B cell (primary cell): ENCODE data around the gene SGCG. TPM values are rescaled to one million over a fixed set of nuclear protein-coding genes. Genes with fewer than 3 reads are reported as not detected.
"Not testable (repeated sequence)": the region's sequence is repeated elsewhere in the genome, so short reads cannot be mapped to it uniquely, and the experiment has no call there.

Source experiments
- ATAC-seq: fragments of 200-7000 bp; cut with Tn5 transposase; one replicate; pipeline ENCODE4 v1.10.0; 2021; ENCODE audit warnings: low read depth, mild to moderate bottlenecking, moderate number of reproducible peaks, moderate library complexity
- CTCF ChIA-PET: fragments of 350-600 bp; sonication (Branson Sonifier 250); formaldehyde crosslinking; loops from one replicate; lab custom pipeline; 2021; ENCODE audit warnings: antibody characterized with exemption, inconsistent platforms; lab: Charles Lee
- POLR2A ChIA-PET: fragments of 350-600 bp; sonication (Branson Sonifier 250); formaldehyde crosslinking; loops from one replicate; lab custom pipeline; 2021; ENCODE audit warnings: antibody characterized with exemption; lab: Charles Lee
- DNase-seq: peaks from one replicate; pipeline ENCODE4 v3.0.0; 2013
- H2AFZ ChIP-seq: 2 replicates; pipeline ENCODE4 v1.6.1; 2012; ENCODE audit warnings: mild to moderate bottlenecking, low read depth, low read length; ENCODE audit not compliant: insufficient read depth, poor library complexity, severe bottlenecking
- H3K27ac ChIP-seq, 2 donors: 1 replicate in 1 of 2; 2 replicates in 1 of 2; pipeline ENCODE4 v1.5.1; 2012 to 2013; ENCODE audit warnings: low read length in 2 of 2, mild to moderate bottlenecking in 2 of 2, moderate library complexity in 1 of 2
- H3K27me3 ChIP-seq, 4 experiments: fragments of 200-600 bp in 1 of 4; sonication (generic) in 1 of 4; replicated peaks in 1 of 4; 1 replicate in 2 of 4; 2 replicates in 2 of 4; pipeline versions ENCODE4 v1.6.1 to v1.7.0; 2013 to 2016; ENCODE audit warnings: low read length in 3 of 4, mild to moderate bottlenecking in 2 of 4, mixed read lengths in 1 of 4, moderate library complexity in 1 of 4; ENCODE audit not compliant: insufficient read depth in 4 of 4, control insufficient read depth in 3 of 4; ENCODE audit errors: control extremely low read depth in 1 of 4
- H3K36me3 ChIP-seq, 2 experiments: replicated peaks in 1 of 2; 1 replicate in 1 of 2; 2 replicates in 1 of 2; pipeline versions ENCODE4 v1.6.1 to v1.7.1; 2013; ENCODE audit warnings: low read length in 1 of 2; ENCODE audit not compliant: insufficient read depth in 2 of 2, control insufficient read depth in 1 of 2; ENCODE audit errors: control extremely low read depth in 1 of 2, extremely low read depth in 1 of 2
- H3K4me1 ChIP-seq, 2 donors: fragments of 200-600 bp in 1 of 2; sonication (generic) in 1 of 2; 1 replicate in 1 of 2; 2 replicates in 1 of 2; pipeline versions ENCODE4 v1.5.1 to v1.6.1; 2013 to 2017; ENCODE audit warnings: low read length in 2 of 2; ENCODE audit not compliant: control insufficient read depth in 2 of 2, insufficient read depth in 2 of 2
- H3K4me2 ChIP-seq: replicated peaks from 2 replicates; pipeline ENCODE3; 2012; ENCODE audit warnings: mild to moderate bottlenecking, low read depth, low read length; ENCODE audit not compliant: poor library complexity, severe bottlenecking
- H3K4me3 ChIP-seq, 5 experiments: fragments of 200-600 bp in 1 of 5; sonication (generic) in 1 of 5; 1 replicate in 3 of 5; 2 replicates in 2 of 5; pipeline versions ENCODE4 v1.5.1 to v1.7.0; 2011 to 2016; ENCODE audit warnings: low read length in 4 of 5, mild to moderate bottlenecking in 4 of 5, low read depth in 2 of 5, control low read depth in 1 of 5, moderate library complexity in 1 of 5; ENCODE audit not compliant: insufficient read depth in 1 of 5; ENCODE audit errors: control extremely low read depth in 1 of 5, extremely low read depth in 1 of 5
- H3K79me2 ChIP-seq: fragments of 200-600 bp; sonication (generic); one replicate; pipeline ENCODE4 v1.6.0; 2016; ENCODE audit warnings: low read length; ENCODE audit not compliant: control insufficient read depth, insufficient read depth
- H3K9ac ChIP-seq: fragments of 200-600 bp; sonication (generic); 2 replicates; pipeline ENCODE4 v1.6.1; 2017; ENCODE audit warnings: mild to moderate bottlenecking, low read length, moderate library complexity
- H3K9me3 ChIP-seq, 3 donors: one replicate each; pipeline versions ENCODE4 v1.6.1 to v1.7.1; 2013; ENCODE audit warnings: low read length in 2 of 3; ENCODE audit not compliant: control insufficient read depth in 2 of 3, insufficient read depth in 1 of 3; ENCODE audit errors: control extremely low read depth in 1 of 3
- H4K20me1 ChIP-seq: 2 replicates; pipeline ENCODE4 v1.6.0; 2012; ENCODE audit warnings: mild to moderate bottlenecking, low read length; ENCODE audit not compliant: insufficient read depth, control insufficient read depth, poor library complexity, severe bottlenecking
- H3K27ac Mint-ChIP-seq: one replicate; pipeline ENCODE4 v1.8.0; 2021; ENCODE audit warnings: mixed read lengths
- H3K27me3 Mint-ChIP-seq: one replicate; pipeline ENCODE4 v1.8.0; 2021; ENCODE audit warnings: mixed read lengths
- H3K4me1 Mint-ChIP-seq: one replicate; pipeline ENCODE4 v1.8.0; 2021; ENCODE audit warnings: mixed read lengths
- H3K4me3 Mint-ChIP-seq: one replicate; pipeline ENCODE4 v1.8.0; 2021; ENCODE audit warnings: mixed read lengths
- H3K9me3 Mint-ChIP-seq: one replicate; pipeline ENCODE4 v1.8.0; 2022; ENCODE audit warnings: mixed read lengths; ENCODE audit not compliant: insufficient read depth
- EZH2 ChIP-seq: IDR thresholded peaks from 2 replicates; pipeline ENCODE4 v1.6.1; 2012; ENCODE audit warnings: borderline replicate concordance, low read depth, mild to moderate bottlenecking, moderate library complexity, low read length; ENCODE audit not compliant: insufficient read depth, poor library complexity, severe bottlenecking
- WGBS: methylation state at CpG from one replicate; pipeline ENCODE4 v1.1.5; 2013; ENCODE audit warnings: missing lambda C conversion rate; ENCODE audit not compliant: insufficient coverage; 5-methylcytosine and 5-hydroxymethylcytosine counted together
- intact Hi-C: fragments of 100-400 bp; cut with micrococcal nuclease; formaldehyde crosslinking; loops from one replicate; pipeline ENCODE4 v1.10.0; 2022
- polyA plus RNA-seq: library from polyadenylated mRNA; depleted of rRNA; stranded (reverse); fragments of >200 nt; gene quantifications from 2 replicates; pipeline ENCODE4 v1.2.3, GENCODE V29; 2012
- total RNA-seq, 2 donors: library from RNA; stranded (reverse); fragments of 120-200 nt in 1 of 2; gene quantifications; 1 replicate in 1 of 2; 2 replicates in 1 of 2; pipeline versions ENCODE4 v1.2.3 to v1.2.4, GENCODE V29; 2013 to 2022
- TF ChIP-seq, protein P1 (sequence below): fragments of 200-600 bp; IDR thresholded peaks from one replicate; pipeline ENCODE4 v1.8.0; 2022; ENCODE audit warnings: antibody characterized with exemption, mild to moderate bottlenecking

The SGCG gene
- total and polyA plus RNA-seq, 2 donors (not counting 1 experiment from before 2014, with no cell fraction given), result not detected

GRCh38 chr13:23235994-23236393 is 55.2 kb downstream of the SGCG start:
- ATAC-seq (no peak), DNase-seq (no peak)
- intact Hi-C loops, result no loop called here
- H3K4me1 ChIP-seq, result no peaks in the 10 kb centered on the region
- no peak overlapping the region for H3K4me3 ChIP-seq
- peaks cover 0 to 1% (median 0%) of the 10 kb centered on the region in 3 donors for H3K9me3 ChIP-seq
- Mint-ChIP-seq H3K4me3 (no peak overlapping the region), H3K27ac (no peak overlapping the region), H3K4me1 (no peaks in the 10 kb centered on the region), H3K27me3 (peaks cover 3% of the 10 kb centered on the region), H3K9me3 (no peaks in the 10 kb centered on the region)
- H3K36me3 ChIP-seq, result no peaks in the 10 kb centered on the region
- H3K79me2 ChIP-seq, result no peaks in the 10 kb centered on the region
- ChIA-PET POLR2A (no interaction called here), CTCF (no interaction called here)
- H3K27me3 ChIP-seq, result peaks cover 0 to 3% (median 0%) of the 10 kb centered on the region in 4 experiments
- TF ChIP-seq, protein P1, sequence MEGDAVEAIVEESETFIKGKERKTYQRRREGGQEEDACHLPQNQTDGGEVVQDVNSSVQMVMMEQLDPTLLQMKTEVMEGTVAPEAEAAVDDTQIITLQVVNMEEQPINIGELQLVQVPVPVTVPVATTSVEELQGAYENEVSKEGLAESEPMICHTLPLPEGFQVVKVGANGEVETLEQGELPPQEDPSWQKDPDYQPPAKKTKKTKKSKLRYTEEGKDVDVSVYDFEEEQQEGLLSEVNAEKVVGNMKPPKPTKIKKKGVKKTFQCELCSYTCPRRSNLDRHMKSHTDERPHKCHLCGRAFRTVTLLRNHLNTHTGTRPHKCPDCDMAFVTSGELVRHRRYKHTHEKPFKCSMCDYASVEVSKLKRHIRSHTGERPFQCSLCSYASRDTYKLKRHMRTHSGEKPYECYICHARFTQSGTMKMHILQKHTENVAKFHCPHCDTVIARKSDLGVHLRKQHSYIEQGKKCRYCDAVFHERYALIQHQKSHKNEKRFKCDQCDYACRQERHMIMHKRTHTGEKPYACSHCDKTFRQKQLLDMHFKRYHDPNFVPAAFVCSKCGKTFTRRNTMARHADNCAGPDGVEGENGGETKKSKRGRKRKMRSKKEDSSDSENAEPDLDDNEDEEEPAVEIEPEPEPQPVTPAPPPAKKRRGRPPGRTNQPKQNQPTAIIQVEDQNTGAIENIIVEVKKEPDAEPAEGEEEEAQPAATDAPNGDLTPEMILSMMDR, result no peak
- TF ChIP-seq EZH2, result no peak
- H3K9ac ChIP-seq, result no peak overlapping the region
- H4K20me1 ChIP-seq, result no peaks in the 10 kb centered on the region
- H3K4me2 ChIP-seq, result no peak overlapping the region
- no peak overlapping the region for H3K27ac ChIP-seq
- H2AFZ ChIP-seq, result no peak overlapping the region

- Mint-ChIP-seq H3K4me1 (no peaks in the 10 kb centered on the region), H3K9me3 (no peaks in the 10 kb centered on the region), H3K27ac (no peak overlapping the region), H3K27me3 (no peaks in the 10 kb centered on the region), H3K4me3 (no peak overlapping the region)
- Histone ChIP-seq H2AFZ (no peak overlapping the region), H3K9me3 (no peaks in the 10 kb centered on the region), H4K20me1 (no peaks in the 10 kb centered on the region), H3K27me3 (peaks cover 0 to 1% (median 0%) of the 10 kb centered on the region in 4 experiments), H3K9ac (no peak overlapping the region), H3K79me2 (no peaks in the 10 kb centered on the region), H3K27ac (no peak overlapping the region), H3K4me1 (no peaks in the 10 kb centered on the region), H3K36me3 (no peaks in the 10 kb centered on the region), H3K4me2 (no peak overlapping the region), H3K4me3 (no peak overlapping the region)
- ChIA-PET CTCF (no interaction called here), POLR2A (no interaction called here)
- intact Hi-C loops, result no loop called here
- TF ChIP-seq, protein P1, result no peak
- no peak for TF ChIP-seq EZH2
- 83% methylated on average over 4 of the region's 5 CpGs for WGBS
- DNase-seq (no peak), ATAC-seq (no peak)
Observed at GRCh38 chr13:23243066-23243465, 62.3 kb downstream of the SGCG start.

DNA sequence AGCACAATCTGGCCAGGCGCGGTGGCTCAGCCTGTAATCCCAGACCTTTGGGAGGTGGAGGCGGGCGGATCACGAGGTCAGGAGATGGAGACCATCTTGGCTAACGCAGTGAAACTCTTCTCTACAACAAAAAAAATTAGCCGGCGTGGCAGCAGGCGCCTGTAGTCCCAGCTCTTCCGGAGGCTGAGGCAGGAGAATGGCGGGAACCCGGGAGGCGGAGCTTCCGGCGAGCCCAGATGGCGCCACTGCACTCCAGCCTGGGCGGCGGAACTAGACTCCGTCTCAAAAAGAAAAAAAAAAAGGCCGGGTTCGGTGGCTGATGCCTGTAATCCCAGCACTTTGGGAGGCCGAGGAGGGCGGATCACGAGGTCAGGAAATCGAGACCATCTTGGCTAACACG is 67.6 kb downstream of the SGCG start:
- H3K9me3 ChIP-seq, ATAC-seq, H3K36me3 ChIP-seq, DNase-seq, intact Hi-C loops, H3K4me3 ChIP-seq, H3K4me1 Mint-ChIP-seq, POLR2A ChIA-PET, H3K4me3 Mint-ChIP-seq, H3K9me3 Mint-ChIP-seq, H3K27me3 ChIP-seq, H3K9ac ChIP-seq, H3K27ac Mint-ChIP-seq, CTCF ChIA-PET, H3K79me2 ChIP-seq, H2AFZ ChIP-seq, H4K20me1 ChIP-seq, H3K27me3 Mint-ChIP-seq, H3K4me2 ChIP-seq, H3K27ac ChIP-seq, H3K4me1 ChIP-seq: not testable (repeated sequence)
- 94% methylated on average over 24 of the region's 26 CpGs for WGBS
